GM19240 (cell line): ENCODE data around the gene CLDN16.

Experiments used
- DNase-seq: peaks from one replicate; pipeline ENCODE4 v3.0.0; 2011; ENCODE audit warnings: low spot score; ENCODE audit not compliant: insufficient read length

CLDN16 gene

DNA sequence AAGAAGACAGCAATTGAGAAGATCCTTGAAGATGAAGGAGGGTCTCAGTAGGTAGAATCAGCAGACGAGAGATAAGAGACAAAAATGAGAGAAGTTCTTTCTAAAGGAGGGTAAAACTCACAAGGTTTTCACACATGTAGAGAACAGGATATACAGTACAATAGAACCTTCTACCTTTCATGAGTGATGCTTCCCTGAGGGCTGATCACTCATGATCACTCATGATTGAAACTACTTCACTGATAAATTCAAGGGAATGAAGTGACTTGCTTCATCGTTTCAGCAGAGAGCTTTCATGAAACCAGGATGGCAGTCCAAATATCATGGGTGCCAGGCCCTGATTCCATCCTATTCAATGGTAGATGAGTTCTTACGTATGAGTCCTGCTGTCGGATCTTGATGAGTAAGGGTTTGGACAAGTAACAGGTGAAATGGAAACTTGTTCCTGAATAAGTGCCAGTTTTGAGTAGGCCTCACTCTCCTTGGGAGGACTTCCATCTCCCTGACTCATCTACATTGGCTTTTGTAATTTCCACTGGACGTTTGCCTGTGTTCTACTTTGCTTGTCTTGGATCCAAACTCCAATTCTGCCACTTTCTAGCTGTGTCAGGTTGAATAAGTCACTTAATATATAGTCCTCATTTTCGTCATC is 9.6 kb upstream of the CLDN16 start:
- DNase-seq, result no peak

DNA sequence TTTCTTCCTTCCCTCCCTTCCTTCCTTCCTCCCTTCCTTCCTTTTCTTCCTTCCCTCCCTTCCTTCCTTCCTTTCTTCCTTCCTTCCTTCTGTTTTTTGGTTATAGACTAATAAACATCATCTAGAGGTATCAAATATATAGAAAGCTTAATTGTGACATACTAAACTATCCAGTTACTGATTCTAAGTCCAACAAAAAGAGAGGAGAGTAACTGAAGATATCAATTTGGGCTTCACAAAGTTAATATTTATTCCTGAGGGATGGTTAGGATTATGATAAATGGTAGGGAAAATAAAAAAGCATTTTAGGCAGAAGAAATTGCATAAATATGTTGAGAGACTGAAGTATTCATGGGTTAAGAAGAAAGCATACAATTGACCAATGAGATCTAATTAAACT is 7.8 kb upstream of the CLDN16 start:
- DNase-seq, result no peak

DNA sequence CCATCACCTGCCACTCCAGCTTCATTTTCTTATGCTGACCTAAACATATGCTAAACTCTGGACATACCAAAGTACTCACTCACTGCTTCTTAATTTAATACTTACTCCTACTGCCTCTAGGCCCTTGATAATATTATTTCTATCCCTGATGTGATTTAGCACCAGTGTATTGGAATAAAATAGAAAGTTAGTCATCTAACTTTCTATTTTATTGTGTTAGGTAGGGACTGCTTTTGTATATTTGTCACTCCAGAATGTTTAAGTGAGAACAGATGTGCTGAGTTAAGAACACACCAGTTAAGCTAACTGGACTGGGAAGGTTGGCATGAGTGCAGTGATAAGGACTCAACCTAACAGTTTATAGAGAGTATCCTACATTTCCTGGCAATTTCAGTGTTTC is 6.5 kb upstream of the CLDN16 start:
- no peak for DNase-seq

DNA sequence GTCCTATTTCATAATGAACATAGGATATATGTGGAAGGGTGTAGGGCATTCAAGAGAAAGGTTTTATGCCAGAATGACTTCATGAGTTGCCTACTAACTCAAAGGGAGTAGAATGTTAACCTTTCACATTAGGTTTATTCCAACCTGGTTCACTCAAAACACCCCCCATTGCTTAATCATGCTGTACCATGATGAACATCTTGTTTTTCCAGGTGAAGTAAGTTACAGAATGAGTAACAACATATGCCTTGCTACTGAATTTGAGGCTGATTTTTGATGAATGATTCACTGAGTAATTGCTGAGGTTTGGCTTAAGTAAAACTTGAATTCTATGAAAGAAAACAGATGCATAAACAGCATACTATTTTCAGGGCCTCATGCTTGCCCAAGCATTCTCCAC is 5.9 kb upstream of the CLDN16 start:
- DNase-seq, result no peak

DNA sequence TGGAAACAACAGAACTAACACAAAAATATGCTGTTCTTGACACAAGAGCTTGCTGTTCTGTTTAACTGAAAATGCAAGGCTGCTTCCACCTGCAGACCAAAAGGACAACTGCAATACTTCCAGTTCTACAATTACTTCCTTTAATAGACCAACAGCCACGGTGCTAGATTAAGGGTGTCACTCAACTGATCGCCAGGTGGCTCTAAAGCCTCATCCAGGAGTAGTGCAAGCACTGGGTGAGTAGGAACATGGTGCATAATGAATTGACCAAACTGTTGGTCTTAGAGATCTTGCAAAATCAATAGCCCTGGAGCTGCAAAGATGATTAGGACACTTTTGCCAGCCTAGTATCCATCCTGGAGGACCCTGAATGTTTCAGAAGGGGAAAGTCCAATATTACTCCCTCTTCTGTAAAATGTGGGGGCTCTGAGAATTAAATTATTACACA is 3.6 kb upstream of the CLDN16 start:
- peak; percentile 8 for DNase-seq

DNA sequence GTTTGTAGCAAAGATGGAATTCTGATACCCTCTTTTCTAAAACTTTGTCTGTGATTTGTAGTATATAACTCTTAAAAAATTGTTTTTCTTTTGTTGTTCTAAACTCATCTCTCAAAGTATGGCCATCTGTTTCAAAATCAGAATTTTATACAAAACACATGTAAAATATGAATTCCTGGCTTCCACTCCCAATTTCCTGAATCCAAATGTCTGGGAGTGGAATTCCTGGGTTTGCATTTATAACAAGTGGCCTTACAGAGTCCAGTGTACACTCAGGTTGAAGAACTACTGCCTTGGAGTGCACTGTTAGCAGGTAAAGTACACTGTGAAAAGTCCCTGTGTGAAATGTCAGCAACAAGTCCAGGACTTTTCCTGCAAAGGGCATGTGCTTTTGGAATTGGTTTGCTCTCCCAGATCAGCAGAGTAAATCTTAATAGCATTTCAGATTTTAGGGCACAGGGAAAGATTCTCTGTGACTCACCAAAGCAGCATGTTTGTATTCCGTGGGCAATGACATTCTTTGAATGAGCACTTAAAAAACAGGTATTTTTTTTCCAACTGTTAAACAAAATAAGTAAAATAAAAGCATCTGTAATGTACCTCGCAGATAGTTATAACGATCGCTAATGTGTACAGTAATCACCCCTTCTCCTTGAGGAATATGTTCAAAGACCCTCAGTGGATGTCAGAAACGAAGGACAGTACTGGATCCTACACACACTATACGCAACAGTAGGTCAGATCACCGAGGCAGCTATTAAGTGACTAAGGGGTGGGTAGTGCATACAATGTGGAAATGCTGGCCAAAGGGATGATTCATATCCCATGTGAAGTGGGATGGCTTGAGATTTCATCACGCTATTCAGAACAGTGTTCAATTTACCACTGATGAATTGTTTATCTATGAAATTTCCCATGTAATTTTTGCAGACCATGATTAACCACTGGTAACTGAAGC is 2.0 kb upstream of the CLDN16 start:
- no peak for DNase-seq

DNA sequence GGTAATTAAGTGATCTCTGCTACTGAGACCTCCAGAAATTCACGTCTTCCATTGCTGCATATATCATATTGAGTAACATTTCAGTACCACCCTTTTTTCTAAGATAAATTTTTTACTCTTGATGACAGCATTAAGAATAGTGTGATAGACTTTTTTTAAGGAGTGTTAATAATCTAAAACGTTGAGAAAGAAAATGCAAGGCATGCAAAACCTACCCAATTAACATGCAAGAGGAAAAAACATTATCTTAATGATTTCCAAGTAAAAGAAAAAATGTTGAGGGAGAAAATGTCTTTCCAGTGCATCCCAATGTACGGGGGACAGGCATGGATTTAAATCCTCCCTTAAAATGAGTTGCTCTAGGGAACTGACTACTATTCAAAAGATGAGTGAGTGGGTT is 740 bp downstream of the CLDN16 start:
- DNase-seq, result no peak

DNA sequence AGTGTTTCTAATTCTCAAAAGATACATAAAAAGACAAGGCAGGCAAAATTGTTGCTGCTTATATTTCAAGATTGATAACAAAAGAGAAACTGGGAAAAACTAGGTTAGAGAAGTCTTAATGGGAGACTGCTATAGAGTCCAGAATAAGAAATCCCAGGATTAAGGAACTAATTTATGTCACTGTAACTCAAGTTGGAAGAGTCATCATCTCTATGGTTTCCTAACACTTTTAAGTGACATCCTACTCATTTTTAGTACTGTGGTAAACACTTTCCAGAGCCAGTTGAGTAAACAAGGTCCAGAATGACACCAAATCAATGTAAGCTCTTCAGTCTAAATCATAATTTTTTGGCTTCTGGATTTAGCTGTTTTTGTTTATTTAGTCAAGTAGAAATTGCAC is 8.0 kb downstream of the CLDN16 start:
- DNase-seq, result no peak

DNA sequence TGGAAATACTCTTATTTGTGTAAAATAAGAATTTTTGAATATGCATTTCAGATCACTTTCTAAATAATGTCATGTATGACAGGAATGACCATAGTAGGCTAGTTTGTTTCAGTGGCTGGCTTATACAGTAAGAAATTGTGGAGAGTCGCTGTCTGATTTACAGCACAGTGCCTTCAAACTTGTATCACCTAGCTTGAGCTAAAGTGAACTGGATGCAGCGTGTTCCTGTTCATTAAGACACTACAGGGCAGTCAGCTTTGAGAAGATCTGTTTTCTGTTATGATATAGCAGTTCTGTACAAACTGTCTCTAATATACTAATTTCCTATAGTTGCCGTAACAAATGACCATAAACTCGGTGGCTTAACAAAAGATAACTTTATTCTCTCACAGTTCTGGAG is 9.9 kb downstream of the CLDN16 start:
- no peak for DNase-seq

DNA sequence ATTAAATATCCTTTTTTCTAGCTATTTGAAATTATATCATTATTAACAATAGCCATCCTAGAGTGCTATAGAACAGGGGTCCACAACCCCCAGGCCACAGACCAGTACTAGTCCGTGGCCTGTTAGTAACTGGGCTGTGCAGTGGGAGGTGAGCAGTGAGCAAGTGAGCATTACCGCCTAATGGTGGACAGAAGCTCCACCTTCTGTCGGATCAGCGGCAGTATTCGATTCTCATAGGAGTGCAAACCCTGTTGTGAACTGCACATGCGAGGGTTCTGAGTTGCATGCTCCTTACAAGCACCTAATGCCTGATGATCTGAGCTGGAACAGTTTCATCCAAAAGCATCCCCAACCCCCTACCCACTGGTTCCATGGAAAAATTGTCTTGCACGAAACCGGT is 11.7 kb downstream of the CLDN16 start:
- no peak for DNase-seq

DNA sequence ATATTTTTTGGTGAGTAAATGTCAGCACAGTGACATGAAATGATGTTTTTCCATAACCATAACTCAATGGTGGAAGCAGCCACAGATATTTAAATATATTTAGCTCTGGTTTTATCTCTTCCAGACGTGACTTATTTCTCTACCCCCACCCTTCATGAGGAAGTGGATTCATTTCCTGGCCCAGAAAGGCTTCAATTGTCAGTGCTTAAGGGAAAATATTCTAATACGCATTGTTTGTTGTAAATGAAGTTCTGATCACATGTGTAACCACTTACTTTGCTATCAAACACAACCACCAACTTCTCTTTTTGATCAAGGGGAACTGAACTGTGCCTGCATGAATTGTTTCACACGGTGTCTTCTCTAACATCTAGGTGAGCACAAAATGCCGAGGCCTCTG is 14.0 kb downstream of the CLDN16 start:
- no peak for DNase-seq

DNA sequence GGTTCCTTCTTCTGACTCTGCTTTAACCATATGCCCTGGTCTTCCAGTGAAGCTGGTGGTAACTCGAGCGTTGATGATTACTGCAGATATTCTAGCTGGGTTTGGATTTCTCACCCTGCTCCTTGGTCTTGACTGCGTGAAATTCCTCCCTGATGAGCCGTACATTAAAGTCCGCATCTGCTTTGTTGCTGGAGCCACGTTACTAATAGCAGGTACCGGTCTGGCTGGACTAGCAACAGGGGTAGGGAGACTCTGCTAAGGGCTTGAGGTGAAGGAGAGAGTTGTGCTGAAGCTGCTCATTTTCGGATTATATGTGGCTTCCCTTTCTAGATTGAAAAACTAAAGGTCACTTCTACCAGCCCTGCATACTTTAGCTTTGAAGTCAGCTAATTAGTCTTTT is 16.8 kb downstream of the CLDN16 start:
- DNase-seq, result no peak

DNA sequence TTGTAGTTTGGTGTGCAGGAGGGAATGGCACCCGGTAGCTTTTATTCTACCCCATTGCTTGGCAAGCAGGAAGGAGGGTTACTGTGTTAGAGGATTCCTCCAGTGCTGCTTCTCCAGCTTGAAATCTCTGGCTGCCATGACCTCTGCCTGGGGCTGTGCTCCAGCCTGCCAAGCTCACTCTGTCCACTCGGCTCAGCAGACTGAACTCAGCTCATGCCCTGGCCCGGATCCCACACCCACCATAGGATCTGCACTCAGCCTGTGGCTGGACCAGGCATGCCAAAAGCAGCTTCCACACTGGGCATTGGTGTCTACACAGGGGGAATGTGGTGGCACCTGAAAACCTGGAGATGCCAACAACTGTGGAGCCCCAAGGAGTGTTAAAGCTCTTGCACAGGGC is 26.3 kb downstream of the CLDN16 start:
- no peak for DNase-seq

DNA sequence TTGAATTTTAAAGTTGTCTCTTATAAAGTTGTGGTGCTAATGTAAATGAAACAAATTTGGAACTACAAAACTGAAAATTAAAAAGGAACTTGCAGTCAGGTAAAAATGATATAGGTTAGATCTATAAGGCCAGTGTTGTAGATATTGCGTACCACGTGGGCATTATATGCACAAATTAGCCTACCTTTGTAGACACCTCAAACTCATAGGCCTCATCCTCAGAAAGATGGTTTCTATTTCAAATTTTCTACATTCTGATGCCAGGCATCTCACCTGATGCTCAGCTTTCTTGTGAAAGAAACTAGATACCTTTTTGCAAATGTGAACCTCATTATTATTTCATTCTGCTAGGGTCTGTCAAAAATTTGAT is 36.1 kb downstream of the CLDN16 start:
- DNase-seq, result no peak

DNA sequence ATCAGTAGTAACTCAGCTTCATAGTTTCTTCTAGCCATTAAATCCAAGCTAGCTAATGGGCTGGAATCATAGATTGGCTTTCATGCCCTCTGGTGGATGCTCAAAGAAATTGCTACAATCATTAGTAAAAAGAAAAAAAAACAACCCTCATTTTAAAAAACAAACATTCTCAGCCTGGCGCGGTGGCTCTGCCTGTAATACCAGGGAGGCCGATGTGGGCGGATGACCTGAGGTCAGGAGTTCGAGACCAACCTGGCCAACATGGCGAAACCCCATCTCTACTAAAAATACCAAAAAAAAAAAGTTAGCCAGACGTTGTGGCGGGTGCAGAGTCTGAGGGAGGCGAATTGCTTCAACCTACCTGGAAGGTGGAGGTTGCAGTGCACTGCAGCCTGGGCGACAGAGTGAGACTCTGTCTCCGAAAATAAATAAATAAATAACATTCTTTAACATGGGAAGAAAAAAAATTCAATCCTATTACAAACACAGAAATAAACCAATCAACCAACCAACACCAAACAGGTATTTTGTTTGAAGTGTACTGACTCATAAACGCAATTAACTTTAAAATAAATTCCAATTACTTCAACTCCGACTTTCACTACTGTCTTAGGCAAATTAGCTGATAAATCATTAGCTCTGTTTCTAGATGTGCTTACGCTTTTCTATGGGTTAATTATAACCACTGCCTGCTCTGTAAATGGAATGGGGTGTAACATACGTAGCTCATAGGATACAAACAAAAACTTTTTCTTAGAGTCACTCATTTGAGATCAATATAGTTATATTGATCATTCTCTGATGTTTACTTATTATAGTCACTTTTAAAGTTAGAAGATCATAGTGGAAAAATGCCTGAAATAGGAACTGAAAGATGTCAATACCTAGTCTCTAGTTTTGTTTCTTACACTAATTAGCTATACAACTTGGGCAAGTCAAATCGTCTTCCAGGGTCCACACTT is 36.8 kb downstream of the CLDN16 start:
- peak; percentile 5 for DNase-seq

DNA sequence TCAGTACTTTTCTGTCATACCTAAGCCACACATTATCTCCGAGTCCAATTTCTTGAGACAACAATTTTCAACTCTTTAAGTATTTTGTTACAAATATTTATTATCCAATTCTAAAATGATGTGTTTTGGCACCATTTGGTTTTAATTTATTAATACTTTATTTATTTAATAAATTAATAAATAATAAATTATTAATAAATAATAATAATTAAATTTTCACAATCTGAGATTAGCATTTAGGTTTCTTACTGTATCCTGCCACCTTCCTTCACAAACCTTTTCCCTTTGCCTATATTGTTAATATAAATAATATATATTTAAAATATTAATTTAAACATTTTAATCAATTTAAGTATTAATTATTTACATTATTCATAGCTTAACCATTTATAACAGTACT is 37.9 kb downstream of the CLDN16 start:
- DNase-seq, result no peak

DNA sequence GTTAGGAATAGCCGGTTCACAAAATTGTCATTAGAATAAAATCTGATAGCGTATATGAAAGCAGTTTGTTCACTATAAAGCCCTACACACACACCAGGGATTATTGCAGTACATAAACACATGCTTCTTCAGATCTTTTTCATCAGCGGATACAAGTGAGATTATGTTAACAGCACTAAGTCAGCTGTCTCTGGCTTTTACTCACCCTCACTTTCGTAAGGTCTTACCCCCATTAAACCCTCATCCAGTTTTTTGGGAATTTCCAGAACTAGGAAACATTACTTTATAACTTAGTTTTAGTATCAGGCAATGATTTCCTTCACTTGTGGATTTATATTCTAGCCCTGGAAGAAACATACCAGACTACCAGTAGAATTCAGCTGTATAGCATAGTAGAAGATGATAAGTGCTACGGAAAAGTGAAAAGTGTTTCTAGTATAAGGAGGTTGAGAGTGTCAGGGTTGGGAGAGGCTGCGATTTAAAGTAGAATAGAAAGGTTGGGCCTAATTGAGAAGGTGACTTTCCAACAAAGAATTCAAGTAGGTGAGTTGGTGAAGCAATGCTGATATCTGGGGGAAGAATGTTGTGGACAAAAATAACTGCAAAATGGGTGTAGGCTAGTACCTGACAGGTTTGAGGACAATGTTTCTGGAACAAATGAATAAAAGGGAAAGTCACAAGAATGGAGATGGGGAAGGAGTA is 39.0 kb downstream of the CLDN16 start:
- DNase-seq, result no peak

DNA sequence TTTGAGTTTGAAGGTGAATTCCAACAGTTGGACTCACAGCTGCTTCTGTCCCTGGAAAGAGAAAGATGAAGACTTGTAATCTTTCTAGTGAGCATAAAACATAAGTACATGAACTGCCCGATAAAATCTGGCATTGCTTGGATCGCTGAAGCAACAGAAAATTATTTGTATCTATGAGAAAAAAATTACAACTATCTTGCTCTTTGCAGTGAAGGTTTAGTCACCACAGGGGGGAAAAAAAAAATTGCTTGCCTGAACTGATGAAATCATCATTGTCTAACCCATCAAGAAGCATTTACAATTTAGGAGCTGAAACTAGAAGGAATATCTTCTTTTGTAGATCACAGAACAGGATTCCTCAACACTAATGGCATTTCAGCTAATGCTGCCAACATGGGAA is 41.7 kb downstream of the CLDN16 start:
- DNase-seq, result no peak

DNA sequence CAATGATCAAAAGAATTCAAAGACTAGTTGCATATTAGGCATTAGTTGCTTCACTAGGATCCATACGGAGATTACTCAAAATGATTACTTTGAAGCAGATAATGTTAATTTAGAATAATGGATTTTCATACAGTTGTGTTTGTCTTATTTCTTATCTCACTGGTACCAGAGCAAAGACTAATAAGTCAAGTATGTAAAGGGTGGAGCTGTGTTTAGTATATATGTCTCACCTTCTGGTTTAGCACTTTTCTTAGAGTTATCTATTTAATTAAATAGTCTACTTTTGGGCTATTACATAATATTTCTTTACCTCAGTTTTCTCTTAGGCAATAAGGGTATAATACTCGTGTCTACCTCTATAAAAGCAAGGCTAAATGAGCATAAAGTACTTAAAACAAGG is 42.9 kb downstream of the CLDN16 start:
- DNase-seq, result no peak

DNA sequence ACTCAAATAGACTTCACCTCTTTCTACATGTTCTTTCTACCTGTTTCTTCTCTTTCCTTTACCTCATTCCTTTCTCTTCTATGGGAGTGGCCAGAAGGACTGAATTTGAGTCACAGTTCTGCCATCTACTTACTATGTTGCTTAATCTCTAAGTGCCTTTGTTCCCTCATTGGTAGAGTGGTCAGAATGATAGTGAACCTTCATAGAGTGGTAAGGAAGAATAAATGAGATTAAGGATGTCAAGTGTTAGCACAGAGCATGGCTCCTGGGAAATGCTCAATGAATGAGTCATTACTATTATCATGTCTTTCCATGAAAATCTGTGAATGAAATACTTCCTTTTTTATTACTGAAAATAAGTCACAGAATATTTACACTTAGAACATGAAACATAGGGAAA is 44.3 kb downstream of the CLDN16 start:
- DNase-seq, result no peak

DNA sequence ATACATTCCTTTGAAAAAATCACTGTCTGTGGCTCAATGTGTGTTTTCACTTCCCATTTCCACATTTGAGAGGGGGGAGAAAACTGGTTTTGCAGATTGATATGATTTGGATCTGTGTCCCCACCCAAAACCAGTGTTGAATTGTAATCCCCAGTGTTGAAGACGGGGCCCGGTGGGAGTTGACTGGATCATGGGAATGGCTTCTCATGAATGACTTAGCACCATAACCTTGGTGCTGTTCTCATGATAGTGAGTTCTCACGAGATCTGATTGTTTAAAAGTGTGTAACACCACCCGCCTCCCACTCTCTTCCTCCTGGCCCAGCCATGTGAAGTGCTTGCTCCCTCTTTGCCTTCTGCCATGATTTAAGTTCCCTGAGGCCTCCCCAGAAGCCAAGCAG is 45.7 kb downstream of the CLDN16 start:
- DNase-seq, result no peak
